Activated B cell treated with CpG ODN at 0.5 μM for 24 hours (primary cell): ENCODE measurements around the gene CCS. TPM values are rescaled to one million over a fixed set of nuclear protein-coding genes. Genes with fewer than 3 reads are reported as not detected.
"Not testable (repeated sequence)": the region's sequence is repeated elsewhere in the genome, so short reads cannot be mapped to it uniquely, and the experiment has no call there.

Experiments
- ATAC-seq: fragments of 200-7000 bp; cut with Tn5 transposase; one replicate; pipeline ENCODE4 v1.10.0; 2021; ENCODE audit warnings: low read depth, mild to moderate bottlenecking, moderate library complexity
- CTCF ChIA-PET: fragments of 350-600 bp; sonication (Branson Sonifier 250); formaldehyde crosslinking; loops from one replicate; lab custom pipeline; 2021; ENCODE audit warnings: antibody characterized with exemption; lab: Charles Lee
- POLR2A ChIA-PET: fragments of 350-600 bp; sonication (Branson Sonifier 250); formaldehyde crosslinking; loops from one replicate; lab custom pipeline; 2021; ENCODE audit warnings: antibody characterized with exemption; lab: Charles Lee
- DNase-seq: peaks from one replicate; pipeline ENCODE4 v3.0.0; 2022
- H3K27ac Mint-ChIP-seq: one replicate; pipeline ENCODE4 v1.8.0; 2020; ENCODE audit warnings: mixed read lengths
- H3K27me3 Mint-ChIP-seq: one replicate; pipeline ENCODE4 v1.8.0; 2021; ENCODE audit warnings: mixed read lengths
- H3K36me3 Mint-ChIP-seq: one replicate; pipeline ENCODE4 v1.8.0; 2021; ENCODE audit warnings: low read depth, mixed read lengths
- H3K4me1 Mint-ChIP-seq: one replicate; pipeline ENCODE4 v1.8.0; 2021; ENCODE audit warnings: mixed read lengths
- H3K4me3 Mint-ChIP-seq: one replicate; pipeline ENCODE4 v1.8.0; 2020; ENCODE audit warnings: mild to moderate bottlenecking, mixed read lengths
- H3K9me3 Mint-ChIP-seq: one replicate; pipeline ENCODE4 v1.8.0; 2020; ENCODE audit warnings: mixed read lengths
- CTCF ChIP-seq: fragments of 200-600 bp; IDR thresholded peaks from one replicate; pipeline ENCODE4 v1.8.0; 2022; ENCODE audit warnings: antibody characterized with exemption, mild to moderate bottlenecking
- intact Hi-C: fragments of 100-400 bp; cut with micrococcal nuclease; formaldehyde crosslinking; loops from one replicate; pipeline ENCODE4 v1.15.1; 2024
- total RNA-seq: library from RNA; stranded (reverse); gene quantifications from 2 replicates; pipeline ENCODE4 v1.2.3, GENCODE V29; 2022

Gene CCS
- 59.0 and 65.3 TPM in 2 replicates for total RNA-seq

- ATAC-seq (peak; percentile 97), DNase-seq (peak; percentile 98)
- H3K4me1 Mint-ChIP-seq, result peaks cover 36% of the 10 kb centered on the region
- peak within 1 kb of the TSS; percentile 99 for H3K27ac Mint-ChIP-seq
- H3K4me3 Mint-ChIP-seq, result peak within 1 kb of the TSS; percentile 100
- ChIA-PET CTCF (interaction anchor here (0.7 to 2.3 kb wide), 9 partner anchors 13 to 157 kb away, joined by 3 to 18 read pairs (median 4); partner anchors contain the start of genes RBM14, RBM4 and RBM4B), POLR2A (interaction anchor here (0.7 to 6.6 kb wide), 9 partner anchors 14 to 85 kb away, joined by 3 to 72 read pairs (median 8); partner anchors contain the start of genes RBM14, RBM4 and RBM4B)
- H3K9me3 Mint-ChIP-seq, result no peaks in the 10 kb centered on the region
- H3K36me3 Mint-ChIP-seq, result peaks cover 4% of the 10 kb centered on the region
- no peak for TF ChIP-seq CTCF
- no peaks in the 10 kb centered on the region for H3K27me3 Mint-ChIP-seq
- intact Hi-C loops, result loop anchor here (1.0 to 5.0 kb wide), 5 partner anchors 24 to 280 kb away; partner anchors contain the start of genes RBM14 and RBM4
These were observed at the start of gene CCS, which contains the start of gene CCDC87 for GRCh38 chr11:66592457-66593302. Gene CCS, plus strand, starts transcription at chr11:66593185. Its CDS starts 77 bp downstream, at chr11:66593262. Gene CCDC87, minus strand, starts transcription at chr11:66593063. Its CDS starts 48 bp downstream, at chr11:66593015.

- H3K4me3 Mint-ChIP-seq, result peak overlapping the region; percentile 53
- no peaks in the 10 kb centered on the region for H3K9me3 Mint-ChIP-seq
- ChIA-PET POLR2A (interaction anchor here (0.5 to 1.0 kb wide), 4 partner anchors 73 to 135 kb away, joined by 4 to 6 read pairs (median 4); partner anchors contain the start of genes RBM14, RBM4 and RBM4B), CTCF (interaction anchor here (0.5 to 1.9 kb wide), 3 partner anchors 36 to 135 kb away, joined by 3 to 6 read pairs (median 4); no protein-coding TSS in a partner anchor)
- intact Hi-C loops, result loop anchor here (1.0 to 10.0 kb wide), 2 partner anchors 135 to 301 kb away; partner anchors contain the start of gene RCE1
- peaks cover 35% of the 10 kb centered on the region for H3K4me1 Mint-ChIP-seq
- TF ChIP-seq CTCF, result no peak
- H3K27ac Mint-ChIP-seq, result peak overlapping the region; percentile 82
- DNase-seq, result peak; percentile 59
- peak; percentile 51 for ATAC-seq
- H3K36me3 Mint-ChIP-seq, result peaks cover 39% of the 10 kb centered on the region
- no peaks in the 10 kb centered on the region for H3K27me3 Mint-ChIP-seq
These were observed 49.5 kb upstream of the CCS start for GRCh38 chr11:66543263-66544107.

GRCh38 chr11:66544952-66545351 lies 48.0 kb upstream of the CCS start:
- ATAC-seq, DNase-seq, H3K27me3 Mint-ChIP-seq, H3K9me3 Mint-ChIP-seq: not testable (repeated sequence)
- peaks cover 31% of the 10 kb centered on the region for H3K36me3 Mint-ChIP-seq
- H3K4me3 Mint-ChIP-seq, result peak overlapping the region; percentile 77
- H3K4me1 Mint-ChIP-seq, result peaks cover 35% of the 10 kb centered on the region
- intact Hi-C loops, result loop anchor here (5.0 to 10.0 kb wide), 2 partner anchors 72 to 300 kb away; partner anchors contain the start of genes RBM14 and RCE1
- H3K27ac Mint-ChIP-seq, result peak overlapping the region; percentile 57
- CTCF ChIA-PET, result interaction anchor here (1.9 to 2.1 kb wide), 3 partner anchors 35 to 134 kb away, joined by 4 to 18 read pairs (median 6); partner anchors contain the start of gene RBM4B
- POLR2A ChIA-PET, result interaction anchor here (0.6 to 3.6 kb wide), 15 partner anchors 9 to 684 kb away, joined by 3 to 58 read pairs (median 6); partner anchors contain the start of genes BBS1, DPP3, MRPL11 and PELI3

- Mint-ChIP-seq H3K4me1 (peaks cover 35% of the 10 kb centered on the region), H3K27ac (peak within 1 kb of the TSS; percentile 57), H3K27me3 (no peaks in the 10 kb centered on the region), H3K4me3 (peak within 1 kb of the TSS; percentile 77), H3K9me3 (no peaks in the 10 kb centered on the region), H3K36me3 (peaks cover 24% of the 10 kb centered on the region)
- TF ChIP-seq CTCF, result no peak
- DNase-seq (peak; percentile 86), ATAC-seq (peak; percentile 85)
- ChIA-PET POLR2A (interaction anchor here (0.6 to 3.6 kb wide), 25 partner anchors 8 to 687 kb away, joined by 3 to 58 read pairs (median 4); partner anchors contain the start of genes BBS1, CD248, DPP3 and MRPL11), CTCF (interaction anchor here (0.6 to 2.1 kb wide), 3 partner anchors 34 to 154 kb away, joined by 3 to 18 read pairs (median 3); partner anchors contain the start of gene RBM4B)
- intact Hi-C loops, result loop anchor here (1.0 to 10.0 kb wide), 8 partner anchors 22 to 299 kb away; partner anchors contain the start of genes BBS1, CTSF, DPP3 and RBM14
These were observed 47.2 kb upstream of the CCS start, which contains the start of gene ZDHHC24 for GRCh38 chr11:66545701-66546367. Gene ZDHHC24, minus strand, starts transcription at chr11:66546048. Its CDS starts 45 bp downstream, at chr11:66546003.
